Astrocyte (in vitro differentiated cells and primary cell): ENCODE results near the gene SLC25A13.

Experiments
- CTCF ChIP-seq: IDR thresholded peaks from 2 replicates; pipeline ENCODE4 v1.5.1; 2011; ENCODE audit warnings: low read depth, mild to moderate bottlenecking, inconsistent platforms, low read length, moderate library complexity; ENCODE audit not compliant: insufficient read depth
- EZH2 ChIP-seq: IDR thresholded peaks from 2 replicates; pipeline ENCODE4 v1.6.1; 2012; ENCODE audit warnings: mild to moderate bottlenecking, low read length, inconsistent platforms; ENCODE audit not compliant: insufficient read depth

GRCh38 chr7:96219378-96220130 lies 102.3 kb downstream of the SLC25A13 start:
- TF ChIP-seq CTCF (no peak), EZH2 (no peak)
